ENCODE results near the gene AK2. TPM values are rescaled to one million over a fixed set of nuclear protein-coding genes. Genes with fewer than 3 reads are reported as not detected.

AK2 gene
- total RNA-seq, 1 donor from 2014 or later, result 126 TPM

- H3K9me3 Mint-ChIP-seq (ENCODE audit: unreplicated experiment), result peaks cover 2% of the 10 kb centered on the region
- no peak overlapping the region for H3K4me3 Mint-ChIP-seq (ENCODE audit: unreplicated experiment)
- Histone ChIP-seq H3K27ac (ENCODE audit: low read depth, low read length) (no peak overlapping the region), H3K79me2 (ENCODE audit: insufficient read depth, low read length) (peaks cover 4% of the 10 kb centered on the region), H3K9me3 (ENCODE audit: insufficient read depth, low read depth, low read length) (no peaks in the 10 kb centered on the region), H2AFZ (ENCODE audit: low read depth, low read length) (no peak overlapping the region), H3K9ac (ENCODE audit: low read length) (no peak overlapping the region), H3K27me3 (ENCODE audit: insufficient read depth, low read length) (no peaks in the 10 kb centered on the region), H3K4me1 (ENCODE audit: insufficient read depth, low read length) (peaks cover 6% of the 10 kb centered on the region), H3K36me3 (ENCODE audit: insufficient read depth, low read length) (peaks cover 38% of the 10 kb centered on the region), H4K20me1 (ENCODE audit: insufficient read depth, low read length) (peaks cover 8% of the 10 kb centered on the region), H3K4me3 (ENCODE audit: insufficient read depth, low read depth, low read length) (no peak overlapping the region), H3K4me2 (ENCODE audit: low read length) (no peak overlapping the region)
- TF ChIP-seq EZH2 (IDR thresholded peaks at IDR 0.05; ENCODE audit: insufficient read depth, low read length) (no peak), CTCF (IDR thresholded peaks at IDR 0.05; ENCODE audit: insufficient read depth, low read depth, low read length) (no peak)
- no peak for FAIRE-seq
- H3K36me3 Mint-ChIP-seq (ENCODE audit: low read depth, unreplicated experiment), result peaks cover 26% of the 10 kb centered on the region
- DNase-seq (ENCODE audit: low read depth), result no peak
- H3K27ac Mint-ChIP-seq (ENCODE audit: unreplicated experiment), result no peak overlapping the region
- H3K4me1 Mint-ChIP-seq (ENCODE audit: low read depth, unreplicated experiment), result peaks cover 9% of the 10 kb centered on the region
- no peaks in the 10 kb centered on the region for H3K27me3 Mint-ChIP-seq (ENCODE audit: low read depth, unreplicated experiment)
These were observed 22.9 kb downstream of the AK2 start for GRCh38 chr1:33013791-33014190.

DNA sequence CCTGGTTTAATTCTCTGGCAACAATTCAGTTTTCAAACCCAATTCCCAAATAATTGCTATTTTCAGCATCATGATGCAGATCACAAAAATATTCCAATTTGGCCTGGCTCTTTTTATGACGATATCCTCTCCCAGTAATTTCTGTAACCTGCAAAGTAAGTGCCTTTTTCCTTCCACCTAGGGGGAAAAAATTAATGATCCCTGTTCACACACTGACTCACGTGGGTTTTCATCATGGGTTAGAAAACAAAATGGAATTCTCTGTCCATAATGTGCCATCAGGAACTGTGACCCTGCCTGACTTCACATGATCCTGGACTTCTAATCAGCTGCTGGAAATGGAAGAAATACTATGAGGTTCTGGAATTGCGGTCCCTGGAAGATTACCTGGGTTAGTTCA, 24.5 kb downstream of the AK2 start:
- Histone ChIP-seq H2AFZ (ENCODE audit: low read depth, low read length) (no peak overlapping the region), H3K9ac (ENCODE audit: low read length) (no peak overlapping the region), H3K27me3 (ENCODE audit: insufficient read depth, low read length) (no peaks in the 10 kb centered on the region), H3K4me1 (ENCODE audit: insufficient read depth, low read length) (peaks cover 11% of the 10 kb centered on the region), H3K4me3 (ENCODE audit: insufficient read depth, low read depth, low read length) (no peak overlapping the region), H3K4me2 (ENCODE audit: low read length) (no peak overlapping the region), H4K20me1 (ENCODE audit: insufficient read depth, low read length) (peaks cover under 1% of the 10 kb centered on the region), H3K9me3 (ENCODE audit: insufficient read depth, low read depth, low read length) (no peaks in the 10 kb centered on the region), H3K36me3 (ENCODE audit: insufficient read depth, low read length) (peaks cover 26% of the 10 kb centered on the region), H3K27ac (ENCODE audit: low read depth, low read length) (no peak overlapping the region), H3K79me2 (ENCODE audit: insufficient read depth, low read length) (no peaks in the 10 kb centered on the region)
- no peak overlapping the region for H3K4me3 Mint-ChIP-seq (ENCODE audit: unreplicated experiment)
- peaks cover 25% of the 10 kb centered on the region for H3K36me3 Mint-ChIP-seq (ENCODE audit: low read depth, unreplicated experiment)
- no peak for DNase-seq (ENCODE audit: low read depth)
- peaks cover 22% of the 10 kb centered on the region for H3K4me1 Mint-ChIP-seq (ENCODE audit: low read depth, unreplicated experiment)
- H3K27ac Mint-ChIP-seq (ENCODE audit: unreplicated experiment), result no peak overlapping the region
- H3K9me3 Mint-ChIP-seq (ENCODE audit: unreplicated experiment), result peaks cover 2% of the 10 kb centered on the region
- no peak for TF ChIP-seq EZH2 (IDR thresholded peaks at IDR 0.05; ENCODE audit: insufficient read depth, low read length)
- no peak for TF ChIP-seq CTCF (IDR thresholded peaks at IDR 0.05; ENCODE audit: insufficient read depth, low read depth, low read length)
- H3K27me3 Mint-ChIP-seq (ENCODE audit: low read depth, unreplicated experiment), result no peaks in the 10 kb centered on the region
- no peak for FAIRE-seq

- Mint-ChIP-seq H3K9me3 (ENCODE audit: unreplicated experiment) (peaks cover 2% of the 10 kb centered on the region), H3K4me1 (ENCODE audit: low read depth, unreplicated experiment) (peaks cover 30% of the 10 kb centered on the region), H3K27ac (ENCODE audit: unreplicated experiment) (peak overlapping the region; percentile 43), H3K4me3 (ENCODE audit: unreplicated experiment) (no peak overlapping the region), H3K27me3 (ENCODE audit: low read depth, unreplicated experiment) (no peaks in the 10 kb centered on the region), H3K36me3 (ENCODE audit: low read depth, unreplicated experiment) (peaks cover 25% of the 10 kb centered on the region)
- Histone ChIP-seq H3K4me1 (ENCODE audit: insufficient read depth, low read length) (peaks cover 21% of the 10 kb centered on the region), H3K4me3 (ENCODE audit: insufficient read depth, low read depth, low read length) (no peak overlapping the region), H4K20me1 (ENCODE audit: insufficient read depth, low read length) (peaks cover 3% of the 10 kb centered on the region), H3K4me2 (ENCODE audit: low read length) (no peak overlapping the region), H3K9ac (ENCODE audit: low read length) (peak overlapping the region; percentile 4), H2AFZ (ENCODE audit: low read depth, low read length) (no peak overlapping the region), H3K79me2 (ENCODE audit: insufficient read depth, low read length) (no peaks in the 10 kb centered on the region), H3K36me3 (ENCODE audit: insufficient read depth, low read length) (peaks cover 23% of the 10 kb centered on the region), H3K9me3 (ENCODE audit: insufficient read depth, low read depth, low read length) (no peaks in the 10 kb centered on the region), H3K27me3 (ENCODE audit: insufficient read depth, low read length) (no peaks in the 10 kb centered on the region), H3K27ac (ENCODE audit: low read depth, low read length) (peak overlapping the region; percentile 4)
- FAIRE-seq (no peak), DNase-seq (ENCODE audit: low read depth) (peak; percentile 71)
- TF ChIP-seq EZH2 (IDR thresholded peaks at IDR 0.05; ENCODE audit: insufficient read depth, low read length) (no peak), CTCF (IDR thresholded peaks at IDR 0.05; ENCODE audit: insufficient read depth, low read depth, low read length) (no peak)
These were observed 25.6 kb downstream of the AK2 start for GRCh38 chr1:33010932-33011731.

All from astrocyte (in vitro differentiated cells and primary cell).